A673 (cell line): Measurements from ENCODE around the gene FURIN. TPM values are rescaled to one million over a fixed set of nuclear protein-coding genes. Genes with fewer than 3 reads are reported as not detected.

Source experiments
- BruUV-seq: library from RNA; stranded (reverse); fragments of 400-500 nt; replicated peaks from 2 replicates; lab custom pipeline; 2021; lab: Mats Ljungman, UMichigan
- CTCF ChIA-PET: fragments of 300-600 bp; sonication (Branson Sonifier 250); formaldehyde crosslinking; loops from one replicate; lab custom pipeline; 2022; ENCODE audit warnings: antibody characterized with exemption; lab: Charles Lee
- POLR2A ChIA-PET: fragments of 300-600 bp; sonication (Branson Sonifier 250); formaldehyde crosslinking; loops from one replicate; lab custom pipeline; 2022; ENCODE audit warnings: antibody characterized with exemption; ENCODE audit not compliant: low non-redundant PET; lab: Charles Lee
- DNase-seq: peaks from one replicate; pipeline ENCODE4 v3.0.0-alpha.2; 2015; ENCODE audit warnings: low spot score
- H3K27ac ChIP-seq: fragments of 200-600 bp; sonication (generic); 2 replicates; pipeline ENCODE4 v1.5.1; 2016; ENCODE audit warnings: mixed run types, low read depth, mild to moderate bottlenecking, mixed read lengths, antibody characterized with exemption, low read length; ENCODE audit not compliant: poor library complexity, severe bottlenecking
- H3K27me3 ChIP-seq: fragments of 200-600 bp; sonication (generic); replicated peaks from 2 replicates; pipeline ENCODE4 v1.6.1; 2017; ENCODE audit warnings: mixed run types, low read depth, mild to moderate bottlenecking, mixed read lengths, antibody characterized with exemption, low read length; ENCODE audit not compliant: insufficient read depth, poor library complexity
- H3K36me3 ChIP-seq: fragments of 200-600 bp; sonication (generic); 2 replicates; pipeline ENCODE4 v1.6.1; 2016; ENCODE audit warnings: mixed run types, mild to moderate bottlenecking, mixed read lengths, antibody characterized with exemption, low read length; ENCODE audit not compliant: insufficient read depth, poor library complexity, severe bottlenecking
- H3K4me1 ChIP-seq: fragments of 200-600 bp; sonication (generic); 2 replicates; pipeline ENCODE4 v1.6.1; 2017; ENCODE audit warnings: mixed run types, mild to moderate bottlenecking, mixed read lengths, antibody characterized with exemption, low read length; ENCODE audit not compliant: insufficient read depth, poor library complexity, severe bottlenecking
- H3K4me3 ChIP-seq: fragments of 200-600 bp; sonication (generic); 2 replicates; pipeline ENCODE4 v1.5.1; 2016; ENCODE audit warnings: low read depth, mixed run types, mild to moderate bottlenecking, mixed read lengths, low read length; ENCODE audit not compliant: poor library complexity, severe bottlenecking
- H3K9me3 ChIP-seq: fragments of 200-600 bp; sonication (generic); 2 replicates; pipeline ENCODE4 v1.6.1; 2016; ENCODE audit warnings: mixed run types, low read depth, mild to moderate bottlenecking, mixed read lengths, antibody characterized with exemption, low read length; ENCODE audit not compliant: poor library complexity, severe bottlenecking
- EZH2 ChIP-seq: fragments of 200-600 bp; sonication (generic); IDR thresholded peaks from 2 replicates; pipeline ENCODE4 v1.6.1; 2017; ENCODE audit warnings: borderline replicate concordance, low read depth, mild to moderate bottlenecking, mixed read lengths, antibody characterized with exemption, low read length; ENCODE audit not compliant: poor library complexity, severe bottlenecking
- intact Hi-C: fragments of 100-400 bp; cut with micrococcal nuclease; formaldehyde crosslinking; loops from one replicate; pipeline ENCODE4 v1.10.0; 2022; ENCODE audit not compliant: unreplicated experiment
- total RNA-seq: library from RNA; stranded (reverse); gene quantifications from 2 replicates; pipeline ENCODE4 v1.2.3, GENCODE V29; 2021
- TF ChIP-seq, protein P1 (sequence below): fragments of 300-800, 200-600 bp; sonication (generic); conservative IDR thresholded peaks from 2 replicates; pipeline ENCODE4 v1.5.1; 2017; ENCODE audit warnings: low read depth, mild to moderate bottlenecking, antibody characterized with exemption, low read length, moderate library complexity, mixed read lengths

FURIN gene
- total RNA-seq, 1 experiment from 2014 or later, result 63.4 TPM

DNA sequence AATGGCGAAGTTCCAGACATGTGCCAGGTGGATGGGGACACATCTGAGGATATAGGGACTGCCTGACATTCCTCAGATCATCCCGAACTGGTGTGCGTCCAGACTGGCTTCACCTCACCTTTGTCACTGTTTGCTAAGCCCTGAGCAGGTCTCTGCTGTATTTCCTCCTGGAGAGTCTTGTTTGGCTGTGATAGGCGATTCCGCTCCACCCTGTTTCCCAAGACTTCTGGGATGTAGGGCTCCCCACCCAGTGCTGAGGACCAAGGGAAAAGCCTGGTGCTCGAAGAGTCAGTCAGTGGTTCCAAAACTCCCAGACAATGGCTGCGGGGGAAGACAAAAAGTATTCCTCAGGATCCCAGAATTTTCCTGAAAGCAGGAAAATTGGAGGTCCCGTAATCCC, 11.1 kb upstream of the FURIN start:
- POLR2A ChIA-PET, result no interaction called here
- no TSS peak for BruUV-seq

DNA sequence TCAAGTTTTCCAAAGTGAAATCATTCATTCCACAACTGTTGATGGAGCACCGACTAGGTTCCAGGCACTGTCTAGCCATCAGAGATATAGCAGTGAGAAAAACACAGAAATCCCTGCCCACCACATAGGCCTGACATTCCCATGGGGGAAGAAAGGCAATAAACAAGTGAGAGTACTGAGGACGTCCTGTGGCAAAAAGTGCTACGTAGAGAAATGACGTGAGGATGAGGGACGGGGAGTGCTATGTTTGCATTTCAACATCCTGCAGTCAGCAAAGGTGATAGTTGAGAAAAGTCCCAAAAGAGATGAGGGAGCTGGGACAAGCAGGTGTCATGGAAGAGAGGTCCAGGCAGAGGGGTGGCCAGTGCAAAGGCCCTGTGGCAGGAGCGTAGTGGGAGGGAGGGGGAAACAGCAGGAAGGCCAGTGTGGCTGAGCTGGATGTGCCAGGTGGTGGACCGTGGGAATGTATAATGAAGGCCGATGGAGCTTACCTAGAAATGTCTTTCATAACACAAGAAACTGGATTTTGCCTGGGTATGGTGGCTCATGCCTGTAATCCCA, 10.4 kb upstream of the FURIN start:
- POLR2A ChIA-PET, result no interaction called here
- BruUV-seq, result no TSS peak

More for the DNA sequence above, 11.1 kb upstream of the FURIN start:
- Histone ChIP-seq H3K4me3 (no peak overlapping the region), H3K9me3 (no peaks in the 10 kb centered on the region), H3K27me3 (no peaks in the 10 kb centered on the region), H3K4me1 (no peaks in the 10 kb centered on the region), H3K36me3 (no peaks in the 10 kb centered on the region), H3K27ac (no peak overlapping the region)
- intact Hi-C loops, result no loop called here
- CTCF ChIA-PET, result no interaction called here
- DNase-seq, result no peak
- TF ChIP-seq EZH2, result no peak
- TF ChIP-seq, protein P1, sequence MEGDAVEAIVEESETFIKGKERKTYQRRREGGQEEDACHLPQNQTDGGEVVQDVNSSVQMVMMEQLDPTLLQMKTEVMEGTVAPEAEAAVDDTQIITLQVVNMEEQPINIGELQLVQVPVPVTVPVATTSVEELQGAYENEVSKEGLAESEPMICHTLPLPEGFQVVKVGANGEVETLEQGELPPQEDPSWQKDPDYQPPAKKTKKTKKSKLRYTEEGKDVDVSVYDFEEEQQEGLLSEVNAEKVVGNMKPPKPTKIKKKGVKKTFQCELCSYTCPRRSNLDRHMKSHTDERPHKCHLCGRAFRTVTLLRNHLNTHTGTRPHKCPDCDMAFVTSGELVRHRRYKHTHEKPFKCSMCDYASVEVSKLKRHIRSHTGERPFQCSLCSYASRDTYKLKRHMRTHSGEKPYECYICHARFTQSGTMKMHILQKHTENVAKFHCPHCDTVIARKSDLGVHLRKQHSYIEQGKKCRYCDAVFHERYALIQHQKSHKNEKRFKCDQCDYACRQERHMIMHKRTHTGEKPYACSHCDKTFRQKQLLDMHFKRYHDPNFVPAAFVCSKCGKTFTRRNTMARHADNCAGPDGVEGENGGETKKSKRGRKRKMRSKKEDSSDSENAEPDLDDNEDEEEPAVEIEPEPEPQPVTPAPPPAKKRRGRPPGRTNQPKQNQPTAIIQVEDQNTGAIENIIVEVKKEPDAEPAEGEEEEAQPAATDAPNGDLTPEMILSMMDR, result no peak

DNA sequence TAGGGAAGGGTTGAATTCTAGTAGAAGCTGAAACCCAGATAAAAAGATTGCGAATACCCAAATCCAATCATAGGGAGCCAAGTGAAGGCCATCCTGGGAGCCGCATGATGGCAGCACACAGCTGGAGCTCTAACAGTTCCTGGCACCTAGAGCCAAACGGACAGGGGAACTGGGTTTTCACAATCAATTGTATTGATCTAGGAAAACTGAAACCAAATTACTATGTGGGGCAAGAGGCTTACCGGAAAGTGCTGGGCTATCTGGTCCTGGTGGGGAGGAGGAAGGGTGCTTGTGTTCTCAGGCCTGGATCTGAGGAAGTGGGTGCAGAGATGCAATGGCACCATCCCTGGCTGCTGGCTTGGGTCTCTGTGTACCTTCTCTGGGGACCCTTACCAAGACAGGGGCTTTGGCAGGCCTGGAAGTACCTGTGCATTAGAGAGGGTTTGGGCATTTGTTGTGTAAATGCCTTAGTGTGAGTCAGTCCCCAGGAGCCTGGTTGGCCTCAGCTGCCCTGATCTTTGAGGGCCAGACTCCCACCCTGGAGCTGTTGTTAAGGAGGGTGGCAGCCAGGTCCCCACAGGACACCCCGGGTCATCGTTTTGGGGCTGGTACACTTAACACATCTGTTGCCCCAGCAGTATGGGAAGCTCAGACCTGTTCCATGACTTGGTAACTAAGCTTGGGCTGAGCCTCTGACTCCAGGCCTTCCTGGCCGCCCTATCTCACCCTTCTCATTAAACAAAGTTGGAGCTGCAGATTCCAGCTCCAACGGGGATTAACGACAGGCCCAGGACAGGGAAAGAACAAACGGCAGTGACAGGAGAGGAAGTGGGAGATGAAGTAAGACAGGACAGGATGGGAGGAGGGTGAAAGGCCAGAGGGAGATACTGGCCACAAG, 8.9 kb upstream of the FURIN start:
- no peak overlapping the region for H3K27ac ChIP-seq
- no peak overlapping the region for H3K4me3 ChIP-seq
- H3K27me3 ChIP-seq, result no peaks in the 10 kb centered on the region
- no peaks in the 10 kb centered on the region for H3K4me1 ChIP-seq
- H3K36me3 ChIP-seq, result no peaks in the 10 kb centered on the region
- intact Hi-C loops, result no loop called here
- CTCF ChIA-PET, result no interaction called here
- no peak for TF ChIP-seq EZH2
- TF ChIP-seq, protein P1, result no peak
- no TSS peak for BruUV-seq
- POLR2A ChIA-PET, result no interaction called here
- no peak for DNase-seq
- H3K9me3 ChIP-seq, result no peaks in the 10 kb centered on the region

More for the DNA sequence above, 10.4 kb upstream of the FURIN start:
- Histone ChIP-seq H3K27me3 (no peaks in the 10 kb centered on the region), H3K27ac (no peak overlapping the region), H3K4me3 (no peak overlapping the region), H3K36me3 (no peaks in the 10 kb centered on the region), H3K4me1 (no peaks in the 10 kb centered on the region), H3K9me3 (no peaks in the 10 kb centered on the region)
- intact Hi-C loops, result no loop called here
- no peak for DNase-seq
- CTCF ChIA-PET, result no interaction called here
- TF ChIP-seq, protein P1, result no peak
- TF ChIP-seq EZH2, result no peak
